ENCODE measurements around the gene OR52N4. TPM values are rescaled to one million over a fixed set of nuclear protein-coding genes. Genes with fewer than 3 reads are reported as not detected.

The OR52N4 gene
- total RNA-seq, 1 donor from 2014 or later, result not detected

Other genes with a start within 250 kb of the OR52N4 start
- gene UBQLN3, start 244.3 kb upstream of the OR52N4 start, total RNA-seq, result not detected
- 0.10 TPM for gene UBQLNL, start 237.5 kb upstream of the OR52N4 start, total RNA-seq
- gene OR52H1, start 205.7 kb upstream of the OR52N4 start, total RNA-seq, result not detected
- not detected for gene OR52B6, start 173.4 kb upstream of the OR52N4 start, total RNA-seq
- gene TRIM6, start 157.6 kb upstream of the OR52N4 start, total RNA-seq, result 6.5 TPM
- gene TRIM34, start 129.2 kb upstream of the OR52N4 start, total RNA-seq, result 8.1 TPM
- 16.3 TPM for gene TRIM5, start 69.2 kb upstream of the OR52N4 start, total RNA-seq
- 13.4 TPM for gene TRIM22, start 64.5 kb upstream of the OR52N4 start, total RNA-seq
- 0.10 TPM for gene OR56B1, start 17.8 kb upstream of the OR52N4 start, total RNA-seq
- not detected for gene OR52N5, start 29.1 kb downstream of the OR52N4 start, total RNA-seq
- not detected for gene OR52N1, start 37.0 kb downstream of the OR52N4 start, total RNA-seq
- gene OR52N2, start 54.7 kb downstream of the OR52N4 start, total RNA-seq, result not detected
- not detected for gene OR52E6, start 87.7 kb downstream of the OR52N4 start, total RNA-seq
- not detected for gene OR52E8, start 103.4 kb downstream of the OR52N4 start, total RNA-seq
- not detected for gene OR52E4, start 126.4 kb downstream of the OR52N4 start, total RNA-seq
- not detected for gene OR52E5, start 139.0 kb downstream of the OR52N4 start, total RNA-seq
- gene OR56A3, start 188.0 kb downstream of the OR52N4 start, total RNA-seq, result not detected
- gene OR56A5, start 214.3 kb downstream of the OR52N4 start, total RNA-seq, result not detected
- not detected for gene OR52L1, start 232.7 kb downstream of the OR52N4 start, total RNA-seq

Measured in tongue (tissue), 1 donor.